Measurements from ENCODE around the gene DNAJA4.

DNAJA4 gene

GRCh38 chr15:78256044-78256437 lies 8.3 kb upstream of the DNAJA4 start:
- Mint-ChIP-seq H3K36me3 (ENCODE audit: low read depth) (no peaks in the 10 kb centered on the region), H3K4me1 (ENCODE audit: low read depth) (no peaks in the 10 kb centered on the region), H3K9me3 (no peaks in the 10 kb centered on the region), H3K4me3 (no peak overlapping the region), H3K27ac (no peak overlapping the region), H3K27me3 (no peaks in the 10 kb centered on the region)
- no peak for DNase-seq

- Mint-ChIP-seq H3K27me3 (no peaks in the 10 kb centered on the region), H3K9me3 (no peaks in the 10 kb centered on the region), H3K4me1 (ENCODE audit: low read depth) (no peaks in the 10 kb centered on the region), H3K36me3 (ENCODE audit: low read depth) (no peaks in the 10 kb centered on the region), H3K4me3 (no peak overlapping the region), H3K27ac (no peak overlapping the region)
- DNase-seq, result no peak
Measured at GRCh38 chr15:78257681-78258080, 6.7 kb upstream of the DNAJA4 start.

GRCh38 chr15:78259232-78259631 lies 5.1 kb upstream of the DNAJA4 start:
- Mint-ChIP-seq H3K9me3 (no peaks in the 10 kb centered on the region), H3K4me3 (no peak overlapping the region), H3K27ac (no peak overlapping the region), H3K27me3 (no peaks in the 10 kb centered on the region), H3K4me1 (ENCODE audit: low read depth) (peaks cover 3% of the 10 kb centered on the region), H3K36me3 (ENCODE audit: low read depth) (no peaks in the 10 kb centered on the region)
- DNase-seq, result no peak

GRCh38 chr15:78260489-78260888 lies 3.9 kb upstream of the DNAJA4 start:
- Mint-ChIP-seq H3K27me3 (no peaks in the 10 kb centered on the region), H3K27ac (no peak overlapping the region), H3K4me1 (ENCODE audit: low read depth) (peaks cover 7% of the 10 kb centered on the region), H3K4me3 (no peak overlapping the region), H3K9me3 (no peaks in the 10 kb centered on the region), H3K36me3 (ENCODE audit: low read depth) (peaks cover 5% of the 10 kb centered on the region)
- DNase-seq, result no peak

- no peaks in the 10 kb centered on the region for H3K9me3 Mint-ChIP-seq
- H3K4me3 Mint-ChIP-seq, result no peak overlapping the region
- H3K4me1 Mint-ChIP-seq (ENCODE audit: low read depth), result peaks cover 13% of the 10 kb centered on the region
- DNase-seq, result no peak
- H3K27me3 Mint-ChIP-seq, result no peaks in the 10 kb centered on the region
- no peak overlapping the region for H3K27ac Mint-ChIP-seq
- peaks cover 5% of the 10 kb centered on the region for H3K36me3 Mint-ChIP-seq (ENCODE audit: low read depth)
Measured at GRCh38 chr15:78261062-78261461, 3.3 kb upstream of the DNAJA4 start.

GRCh38 chr15:78263351-78263781 lies 996 bp upstream of the DNAJA4 start:
- Mint-ChIP-seq H3K27me3 (no peaks in the 10 kb centered on the region), H3K9me3 (no peaks in the 10 kb centered on the region), H3K27ac (peak overlapping the region; percentile 88), H3K4me3 (peak overlapping the region; percentile 62), H3K36me3 (ENCODE audit: low read depth) (peaks cover 20% of the 10 kb centered on the region), H3K4me1 (ENCODE audit: low read depth) (peaks cover 34% of the 10 kb centered on the region)
- no peak for DNase-seq

- no peak for DNase-seq
- no peaks in the 10 kb centered on the region for H3K9me3 Mint-ChIP-seq
- H3K27me3 Mint-ChIP-seq, result no peaks in the 10 kb centered on the region
- H3K36me3 Mint-ChIP-seq (ENCODE audit: low read depth), result peaks cover 25% of the 10 kb centered on the region
- H3K27ac Mint-ChIP-seq, result peak overlapping the region; percentile 88
- peaks cover 38% of the 10 kb centered on the region for H3K4me1 Mint-ChIP-seq (ENCODE audit: low read depth)
- peak overlapping the region; percentile 62 for H3K4me3 Mint-ChIP-seq
Measured at GRCh38 chr15:78263907-78264303, 457 bp upstream of the DNAJA4 start.

- no peaks in the 10 kb centered on the region for H3K27me3 Mint-ChIP-seq
- no peaks in the 10 kb centered on the region for H3K9me3 Mint-ChIP-seq
- DNase-seq, result no peak
- H3K4me1 Mint-ChIP-seq (ENCODE audit: low read depth), result peaks cover 43% of the 10 kb centered on the region
- H3K4me3 Mint-ChIP-seq, result peak overlapping the region; percentile 84
- peaks cover 35% of the 10 kb centered on the region for H3K36me3 Mint-ChIP-seq (ENCODE audit: low read depth)
- peak overlapping the region; percentile 92 for H3K27ac Mint-ChIP-seq
Measured at GRCh38 chr15:78265137-78265460, 737 bp downstream of the DNAJA4 start.

GRCh38 chr15:78265752-78266224 lies 1.4 kb downstream of the DNAJA4 start:
- no peaks in the 10 kb centered on the region for H3K27me3 Mint-ChIP-seq
- H3K27ac Mint-ChIP-seq, result peak overlapping the region; percentile 92
- peak overlapping the region; percentile 84 for H3K4me3 Mint-ChIP-seq
- peaks cover 42% of the 10 kb centered on the region for H3K36me3 Mint-ChIP-seq (ENCODE audit: low read depth)
- no peaks in the 10 kb centered on the region for H3K9me3 Mint-ChIP-seq
- DNase-seq, result no peak
- peaks cover 45% of the 10 kb centered on the region for H3K4me1 Mint-ChIP-seq (ENCODE audit: low read depth)

- DNase-seq, result no peak
- peak overlapping the region; percentile 39 for H3K27ac Mint-ChIP-seq
- no peaks in the 10 kb centered on the region for H3K9me3 Mint-ChIP-seq
- peak overlapping the region; percentile 84 for H3K4me3 Mint-ChIP-seq
- H3K27me3 Mint-ChIP-seq, result no peaks in the 10 kb centered on the region
- peaks cover 45% of the 10 kb centered on the region for H3K4me1 Mint-ChIP-seq (ENCODE audit: low read depth)
- H3K36me3 Mint-ChIP-seq (ENCODE audit: low read depth), result peaks cover 46% of the 10 kb centered on the region
Measured at GRCh38 chr15:78266229-78266628, 1.9 kb downstream of the DNAJA4 start.

- Mint-ChIP-seq H3K36me3 (ENCODE audit: low read depth) (peaks cover 52% of the 10 kb centered on the region), H3K27ac (peak overlapping the region; percentile 39), H3K27me3 (no peaks in the 10 kb centered on the region), H3K9me3 (no peaks in the 10 kb centered on the region), H3K4me1 (ENCODE audit: low read depth) (peaks cover 45% of the 10 kb centered on the region), H3K4me3 (peak overlapping the region; percentile 84)
- no peak for DNase-seq
Measured at GRCh38 chr15:78266806-78267205, 2.4 kb downstream of the DNAJA4 start.

GRCh38 chr15:78272316-78272715 lies 8.0 kb downstream of the DNAJA4 start:
- Mint-ChIP-seq H3K27ac (no peak overlapping the region), H3K36me3 (ENCODE audit: low read depth) (peaks cover 90% of the 10 kb centered on the region), H3K9me3 (no peaks in the 10 kb centered on the region), H3K27me3 (no peaks in the 10 kb centered on the region), H3K4me1 (ENCODE audit: low read depth) (peaks cover 22% of the 10 kb centered on the region), H3K4me3 (no peak overlapping the region)
- no peak for DNase-seq

GRCh38 chr15:78272776-78273175 lies 8.4 kb downstream of the DNAJA4 start:
- no peak for DNase-seq
- Mint-ChIP-seq H3K27me3 (no peaks in the 10 kb centered on the region), H3K9me3 (no peaks in the 10 kb centered on the region), H3K36me3 (ENCODE audit: low read depth) (peaks cover 90% of the 10 kb centered on the region), H3K27ac (peak overlapping the region; percentile 79), H3K4me3 (no peak overlapping the region), H3K4me1 (ENCODE audit: low read depth) (peaks cover 17% of the 10 kb centered on the region)

- Mint-ChIP-seq H3K9me3 (no peaks in the 10 kb centered on the region), H3K36me3 (ENCODE audit: low read depth) (peaks cover 91% of the 10 kb centered on the region), H3K4me3 (no peak overlapping the region), H3K27me3 (no peaks in the 10 kb centered on the region), H3K27ac (peak overlapping the region; percentile 51), H3K4me1 (ENCODE audit: low read depth) (peaks cover 3% of the 10 kb centered on the region)
- no peak for DNase-seq
Measured at GRCh38 chr15:78274994-78275393, 10.6 kb downstream of the DNAJA4 start.

- Mint-ChIP-seq H3K27ac (peak overlapping the region; percentile 76), H3K4me3 (no peak overlapping the region), H3K27me3 (no peaks in the 10 kb centered on the region), H3K9me3 (no peaks in the 10 kb centered on the region), H3K4me1 (ENCODE audit: low read depth) (peaks cover 6% of the 10 kb centered on the region), H3K36me3 (ENCODE audit: low read depth) (peaks cover 91% of the 10 kb centered on the region)
- DNase-seq, result no peak
Measured at GRCh38 chr15:78276064-78276943, 11.9 kb downstream of the DNAJA4 start.

Data from activated T-cell treated with anti-CD3 and anti-CD28 coated beads, Interleukin-2, amount 50 U/mL, for 24 hours (primary cell).